NCI-H1417 (cell line): Measurements from ENCODE around the gene IGF2BP3.

Experiments used
- DNase-seq, 3 experiments: peaks; one replicate each; lab custom pipeline; 2025; lab: John Stamatoyannopoulos, UW

The IGF2BP3 gene

GRCh38 chr7:23295401-23295697 lies 174.9 kb downstream of the IGF2BP3 start:
- DNase-seq: peak in 2 of 3 experiments; percentile 52 to 76

GRCh38 chr7:23294549-23295400 lies 175.5 kb downstream of the IGF2BP3 start:
- DNase-seq: no peak

- no peak for DNase-seq
Measured at GRCh38 chr7:23293500-23294073, 176.7 kb downstream of the IGF2BP3 start.

- peak in 1 of 3 experiments; percentile 77 for DNase-seq
Measured at GRCh38 chr7:23292623-23293022, 177.7 kb downstream of the IGF2BP3 start.

- DNase-seq: no peak
Measured at GRCh38 chr7:23291957-23292560, 178.2 kb downstream of the IGF2BP3 start.

GRCh38 chr7:23290993-23291392 lies 179.3 kb downstream of the IGF2BP3 start:
- no peak for DNase-seq

GRCh38 chr7:23287612-23288011 lies 182.7 kb downstream of the IGF2BP3 start:
- DNase-seq: no peak

- no peak for DNase-seq
Measured at GRCh38 chr7:23285657-23286646, 184.3 kb downstream of the IGF2BP3 start.

- no peak for DNase-seq
Measured at GRCh38 chr7:23284871-23285270, 185.4 kb downstream of the IGF2BP3 start.

GRCh38 chr7:23283086-23283485 lies 187.2 kb downstream of the IGF2BP3 start:
- DNase-seq: no peak

GRCh38 chr7:23279819-23280525 lies 190.3 kb downstream of the IGF2BP3 start:
- no peak for DNase-seq

GRCh38 chr7:23277359-23277989 lies 192.8 kb downstream of the IGF2BP3 start:
- DNase-seq: peak; percentile 49 to 88 (median 76)

GRCh38 chr7:23276947-23277346 lies 193.3 kb downstream of the IGF2BP3 start:
- DNase-seq: no peak

- DNase-seq: no peak
Measured at GRCh38 chr7:23276376-23276775, 193.9 kb downstream of the IGF2BP3 start.

GRCh38 chr7:23275912-23276311 lies 194.4 kb downstream of the IGF2BP3 start:
- DNase-seq: peak in 2 of 3 experiments; percentile 19 to 53

GRCh38 chr7:23273141-23273599 lies 197.1 kb downstream of the IGF2BP3 start:
- DNase-seq: peak; percentile 91 to 98 (median 94)

- DNase-seq: no peak
Measured at GRCh38 chr7:23272275-23272674, 198.0 kb downstream of the IGF2BP3 start.

- no peak for DNase-seq
Measured at GRCh38 chr7:23268746-23269145, 201.5 kb downstream of the IGF2BP3 start.

- DNase-seq: no peak
Measured at GRCh38 chr7:23268167-23268566, 202.1 kb downstream of the IGF2BP3 start.

GRCh38 chr7:23267357-23267756 lies 202.9 kb downstream of the IGF2BP3 start:
- DNase-seq: no peak

- no peak for DNase-seq
Measured at GRCh38 chr7:23266918-23267317, 203.4 kb downstream of the IGF2BP3 start.
